OCI-LY1 (cell line): Measurements from ENCODE around the gene RBBP4.

Source experiments
- EZH2 ChIP-seq: fragments of 200-600 bp; sonication (generic), shearing (Covaris generic); IDR thresholded peaks from 2 replicates; pipeline ENCODE4 v1.8.0; 2017; ENCODE audit warnings: borderline replicate concordance, mixed run types, mild to moderate bottlenecking, antibody characterized with exemption, low read length, moderate library complexity, mixed read lengths
- TF ChIP-seq, protein P1 (sequence below): fragments of 200-600 bp; sonication (generic), shearing (Covaris generic); IDR thresholded peaks from 2 replicates; pipeline ENCODE4 v1.5.1; 2017; ENCODE audit warnings: mild to moderate bottlenecking, antibody characterized with exemption, low read length, moderate library complexity, mixed read lengths

- TF ChIP-seq, protein P1, sequence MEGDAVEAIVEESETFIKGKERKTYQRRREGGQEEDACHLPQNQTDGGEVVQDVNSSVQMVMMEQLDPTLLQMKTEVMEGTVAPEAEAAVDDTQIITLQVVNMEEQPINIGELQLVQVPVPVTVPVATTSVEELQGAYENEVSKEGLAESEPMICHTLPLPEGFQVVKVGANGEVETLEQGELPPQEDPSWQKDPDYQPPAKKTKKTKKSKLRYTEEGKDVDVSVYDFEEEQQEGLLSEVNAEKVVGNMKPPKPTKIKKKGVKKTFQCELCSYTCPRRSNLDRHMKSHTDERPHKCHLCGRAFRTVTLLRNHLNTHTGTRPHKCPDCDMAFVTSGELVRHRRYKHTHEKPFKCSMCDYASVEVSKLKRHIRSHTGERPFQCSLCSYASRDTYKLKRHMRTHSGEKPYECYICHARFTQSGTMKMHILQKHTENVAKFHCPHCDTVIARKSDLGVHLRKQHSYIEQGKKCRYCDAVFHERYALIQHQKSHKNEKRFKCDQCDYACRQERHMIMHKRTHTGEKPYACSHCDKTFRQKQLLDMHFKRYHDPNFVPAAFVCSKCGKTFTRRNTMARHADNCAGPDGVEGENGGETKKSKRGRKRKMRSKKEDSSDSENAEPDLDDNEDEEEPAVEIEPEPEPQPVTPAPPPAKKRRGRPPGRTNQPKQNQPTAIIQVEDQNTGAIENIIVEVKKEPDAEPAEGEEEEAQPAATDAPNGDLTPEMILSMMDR: no peak
- no peak for TF ChIP-seq EZH2
Observed at GRCh38 chr1:32706491-32706890, 55.5 kb downstream of the RBBP4 start.
